SJSA1 (cell line): Measurements from ENCODE around the gene LRP2. TPM values are rescaled to one million over a fixed set of nuclear protein-coding genes. Genes with fewer than 3 reads are reported as not detected.

ENCODE experiments used
- DNase-seq, 2 experiments: peaks; one replicate each; pipeline ENCODE4 v3.0.0-alpha.2; 2015 to 2020; ENCODE audit warnings: low spot score in 2 of 2, low read depth in 1 of 2
- H3K27ac ChIP-seq: fragments of 250-450 bp; sonication (Bioruptor Pico); 2 replicates; pipeline ENCODE4 v1.5.1; 2020; ENCODE audit warnings: mild to moderate bottlenecking, moderate library complexity
- H3K27me3 ChIP-seq: fragments of 250-450 bp; sonication (Bioruptor Pico); replicated peaks from 2 replicates; pipeline ENCODE4 v1.5.1; 2020; ENCODE audit warnings: mild to moderate bottlenecking, moderate library complexity
- H3K36me3 ChIP-seq: fragments of 250-450 bp; sonication (Bioruptor Pico); 2 replicates; pipeline ENCODE4 v1.5.1; 2020; ENCODE audit warnings: mild to moderate bottlenecking
- H3K4me1 ChIP-seq: fragments of 250-450 bp; sonication (Bioruptor Pico); replicated peaks from 2 replicates; pipeline ENCODE4 v1.6.1; 2021; ENCODE audit warnings: mild to moderate bottlenecking
- H3K4me3 ChIP-seq: fragments of 250-450 bp; sonication (Bioruptor Pico); 2 replicates; pipeline ENCODE4 v1.5.1; 2020; ENCODE audit warnings: mild to moderate bottlenecking
- H3K9me3 ChIP-seq: fragments of 250-450 bp; sonication (Bioruptor Pico); replicated peaks from 2 replicates; pipeline ENCODE4 v1.5.1; 2020; ENCODE audit warnings: mild to moderate bottlenecking
- total RNA-seq: library from RNA; depleted of rRNA; stranded (reverse); fragments of >200 nt; shearing (Covaris generic); gene quantifications from 2 replicates; pipeline ENCODE4 v1.2.3, GENCODE V29; 2014

LRP2 gene
- total RNA-seq, 1 experiment from 2014 or later = 0.11 TPM

DNA sequence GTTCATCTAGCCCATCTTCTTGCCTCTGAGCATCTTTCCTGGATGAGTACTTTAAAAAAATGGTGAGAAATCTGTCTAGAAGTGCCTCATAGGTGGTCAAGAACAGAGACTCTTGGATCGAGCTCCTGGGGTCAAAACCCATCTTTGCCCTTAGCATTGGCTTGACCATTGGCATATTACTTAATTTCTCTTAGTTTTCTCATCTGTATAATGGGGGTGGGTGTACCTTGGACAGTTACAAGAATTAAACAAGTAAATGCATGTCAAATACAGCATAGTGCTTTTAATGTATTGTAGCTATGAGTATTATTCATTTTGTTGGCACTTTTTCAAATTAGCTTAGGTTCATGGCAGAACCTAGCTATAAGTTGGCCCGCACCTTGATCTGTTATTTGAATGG, 256.2 kb downstream of the LRP2 start:
- Histone ChIP-seq H3K4me1 (no peaks in the 10 kb centered on the region), H3K9me3 (no peaks in the 10 kb centered on the region), H3K36me3 (no peaks in the 10 kb centered on the region), H3K4me3 (no peak overlapping the region), H3K27ac (no peak overlapping the region), H3K27me3 (0 out of 2 replicates have a peak, but pooled peaks cover 7% of the 10 kb centered on the region)
- DNase-seq = no peak

DNA sequence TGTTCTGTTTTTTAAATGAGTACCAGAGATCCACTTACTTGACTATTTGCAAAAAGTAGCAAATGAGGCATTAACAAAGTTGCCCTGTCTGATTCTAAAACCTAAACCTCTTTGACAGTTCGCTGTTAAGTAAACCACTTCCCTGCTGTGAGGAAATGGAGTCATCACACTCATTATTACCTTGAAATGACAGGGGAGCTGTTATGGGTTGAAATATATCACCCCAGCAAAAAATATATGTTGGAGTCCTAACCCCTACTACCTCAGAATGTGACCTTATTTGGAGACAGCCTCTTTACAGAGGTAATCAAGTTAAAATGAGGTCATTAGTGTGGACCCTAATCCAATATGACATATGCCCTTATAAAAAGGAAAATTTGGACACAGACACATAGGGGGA, 256.9 kb downstream of the LRP2 start:
- no peak overlapping the region for H3K27ac ChIP-seq
- no peaks in the 10 kb centered on the region for H3K4me1 ChIP-seq
- H3K27me3 ChIP-seq = 0 out of 2 replicates have a peak, but pooled peaks cover 7% of the 10 kb centered on the region
- H3K4me3 ChIP-seq = no peak overlapping the region
- H3K36me3 ChIP-seq = no peaks in the 10 kb centered on the region
- H3K9me3 ChIP-seq = no peaks in the 10 kb centered on the region
- no peak for DNase-seq

DNA sequence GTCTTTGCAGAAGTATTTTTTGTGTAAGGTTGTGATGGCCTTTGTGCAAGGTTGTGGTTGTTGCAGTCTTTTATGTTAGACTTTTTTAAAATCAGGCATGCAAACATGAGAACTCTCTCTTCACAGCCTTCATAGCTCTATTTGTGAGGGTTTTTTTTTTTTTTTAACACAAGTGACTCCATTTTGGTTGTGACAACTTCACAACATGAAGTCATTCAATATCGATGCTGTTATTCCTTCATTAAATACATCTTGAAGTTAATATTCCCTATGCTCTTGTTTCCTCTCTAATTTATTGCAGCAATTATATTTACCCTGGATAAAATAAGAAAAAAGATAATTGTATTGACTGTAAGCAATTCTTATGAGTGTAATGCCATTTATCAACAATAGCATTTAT, 257.5 kb downstream of the LRP2 start:
- Histone ChIP-seq H3K27ac (no peak overlapping the region), H3K36me3 (no peaks in the 10 kb centered on the region), H3K9me3 (no peaks in the 10 kb centered on the region), H3K4me1 (no peaks in the 10 kb centered on the region), H3K27me3 (0 out of 2 replicates have a peak, but pooled peaks cover 7% of the 10 kb centered on the region), H3K4me3 (no peak overlapping the region)
- DNase-seq = no peak

DNA sequence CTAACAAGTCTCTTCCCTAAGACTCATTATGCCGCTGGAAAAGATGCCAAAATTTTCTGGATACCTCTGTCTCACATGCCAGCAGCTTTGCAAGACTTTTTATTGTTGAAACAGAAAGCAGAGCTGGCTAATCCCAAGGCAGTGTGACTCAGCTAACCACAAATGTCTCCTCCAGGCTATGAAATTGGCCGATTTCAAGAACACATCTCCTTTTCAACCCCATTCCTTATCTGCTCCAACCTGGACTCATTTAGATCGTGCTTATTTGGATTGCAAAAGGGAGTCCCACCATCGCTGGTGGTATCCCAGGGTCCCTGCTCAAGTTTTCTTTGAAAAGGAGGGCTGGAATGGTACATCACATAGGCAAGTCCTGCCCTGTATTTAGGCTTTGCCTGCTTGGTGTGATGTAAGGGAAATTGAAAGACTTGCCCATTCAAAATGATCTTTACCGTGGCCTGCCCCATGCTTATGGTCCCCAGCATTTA, 266.7 kb downstream of the LRP2 start:
- Histone ChIP-seq H3K36me3 (no peaks in the 10 kb centered on the region), H3K27me3 (no peaks in the 10 kb centered on the region), H3K9me3 (no peaks in the 10 kb centered on the region), H3K4me1 (peaks cover 11% of the 10 kb centered on the region), H3K4me3 (no peak overlapping the region), H3K27ac (no peak overlapping the region)
- DNase-seq = peak; percentile 76 to 77

DNA sequence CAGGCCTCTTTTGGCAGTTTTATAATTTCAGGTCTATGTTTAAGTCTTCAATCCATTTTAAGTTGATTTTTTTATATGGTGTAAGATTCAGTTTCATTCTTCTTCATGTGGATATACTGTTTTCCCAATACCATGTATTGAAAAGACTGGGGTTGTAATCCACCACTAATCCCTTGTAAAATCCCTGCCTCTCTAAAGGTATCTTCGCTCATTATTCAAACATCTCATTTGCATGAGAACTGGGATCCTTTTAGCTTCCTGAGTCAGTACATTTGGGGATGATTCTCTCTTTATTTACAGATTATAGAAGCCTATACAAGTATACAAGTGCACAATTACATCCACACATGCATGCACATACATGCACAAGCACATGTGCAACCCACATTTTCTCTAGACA, 267.7 kb downstream of the LRP2 start:
- Histone ChIP-seq H3K9me3 (no peaks in the 10 kb centered on the region), H3K4me3 (no peak overlapping the region), H3K27ac (no peak overlapping the region), H3K36me3 (no peaks in the 10 kb centered on the region), H3K27me3 (no peaks in the 10 kb centered on the region), H3K4me1 (peaks cover 11% of the 10 kb centered on the region)
- no peak for DNase-seq

DNA sequence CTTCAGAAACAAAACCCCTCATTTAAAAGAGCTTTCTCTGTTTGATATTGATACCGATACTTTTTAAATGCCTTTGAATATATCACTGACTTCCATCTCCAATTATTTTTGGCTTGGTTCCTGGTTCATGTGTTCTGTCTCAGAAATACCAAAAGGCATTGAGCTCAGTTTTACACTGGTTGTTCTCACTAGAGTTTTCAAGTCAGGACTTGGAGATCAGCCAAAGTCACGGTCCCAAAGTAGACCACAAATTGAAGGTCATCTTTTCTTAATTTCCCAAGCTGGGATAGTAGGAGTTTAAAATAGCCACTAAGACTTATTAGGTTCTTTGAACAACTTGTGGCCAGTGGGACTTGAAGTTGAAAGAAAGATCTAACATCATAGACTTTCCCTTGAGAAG, 268.8 kb downstream of the LRP2 start:
- Histone ChIP-seq H3K27ac (no peak overlapping the region), H3K9me3 (no peaks in the 10 kb centered on the region), H3K27me3 (no peaks in the 10 kb centered on the region), H3K4me3 (no peak overlapping the region), H3K36me3 (no peaks in the 10 kb centered on the region), H3K4me1 (peaks cover 11% of the 10 kb centered on the region)
- DNase-seq = no peak

DNA sequence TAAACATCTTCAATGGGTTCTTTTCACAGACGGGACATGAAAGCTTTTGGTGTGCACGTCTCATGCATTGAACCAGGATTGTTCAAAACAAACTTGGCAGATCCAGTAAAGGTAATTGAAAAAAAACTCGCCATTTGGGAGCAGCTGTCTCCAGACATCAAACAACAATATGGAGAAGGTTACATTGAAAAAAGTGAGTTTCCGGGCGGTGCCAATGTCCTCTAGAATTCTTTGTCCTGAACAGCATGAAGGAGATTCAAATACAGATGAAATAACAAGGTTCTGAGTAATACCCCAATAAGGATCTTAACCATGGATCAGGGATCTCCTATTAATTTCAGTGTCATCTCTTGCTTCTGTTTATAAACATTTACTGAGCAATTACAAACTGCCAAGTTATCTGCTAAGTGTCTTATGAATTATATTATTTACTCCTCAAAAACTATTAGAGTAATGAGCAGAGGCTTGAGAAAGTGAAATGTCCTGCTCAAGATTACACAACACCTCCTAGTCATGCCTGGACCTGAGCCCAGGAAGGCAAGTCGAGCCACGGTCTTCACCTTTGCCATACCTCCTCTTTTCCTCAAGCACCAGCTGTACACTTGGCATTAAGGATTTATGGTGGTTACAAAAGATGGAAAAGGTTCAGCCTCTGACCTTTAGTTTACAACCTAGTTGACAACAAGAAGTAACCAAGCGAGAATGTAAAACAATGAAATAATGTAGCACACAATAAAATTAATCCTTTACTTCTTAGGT, 270.4 kb downstream of the LRP2 start:
- no peaks in the 10 kb centered on the region for H3K36me3 ChIP-seq
- no peak overlapping the region for H3K4me3 ChIP-seq
- H3K9me3 ChIP-seq = no peaks in the 10 kb centered on the region
- no peak for DNase-seq
- peaks cover 11% of the 10 kb centered on the region for H3K4me1 ChIP-seq
- no peaks in the 10 kb centered on the region for H3K27me3 ChIP-seq
- H3K27ac ChIP-seq = no peak overlapping the region

DNA sequence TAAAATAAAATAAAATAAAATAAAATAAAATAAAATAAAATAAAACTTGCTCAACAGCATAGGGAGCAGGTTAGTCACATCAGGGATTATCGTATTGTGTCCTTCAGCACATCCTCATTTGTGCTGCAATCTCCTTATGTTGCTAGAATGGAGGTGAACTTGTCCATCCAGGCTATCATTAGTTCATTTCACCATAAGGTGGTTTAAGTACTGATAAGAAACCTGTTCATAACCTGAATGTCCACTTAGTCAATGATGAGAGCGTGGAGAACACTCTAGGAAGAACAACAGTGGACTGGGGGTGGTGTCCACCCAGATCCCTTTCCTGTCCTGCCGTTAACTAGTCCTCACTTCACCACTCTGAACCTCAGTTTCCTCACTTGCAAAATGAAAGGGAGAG, 271.1 kb downstream of the LRP2 start:
- no peak overlapping the region for H3K27ac ChIP-seq
- DNase-seq = no peak
- H3K36me3 ChIP-seq = no peaks in the 10 kb centered on the region
- no peaks in the 10 kb centered on the region for H3K27me3 ChIP-seq
- H3K9me3 ChIP-seq = no peaks in the 10 kb centered on the region
- H3K4me1 ChIP-seq = peaks cover 11% of the 10 kb centered on the region
- no peak overlapping the region for H3K4me3 ChIP-seq

DNA sequence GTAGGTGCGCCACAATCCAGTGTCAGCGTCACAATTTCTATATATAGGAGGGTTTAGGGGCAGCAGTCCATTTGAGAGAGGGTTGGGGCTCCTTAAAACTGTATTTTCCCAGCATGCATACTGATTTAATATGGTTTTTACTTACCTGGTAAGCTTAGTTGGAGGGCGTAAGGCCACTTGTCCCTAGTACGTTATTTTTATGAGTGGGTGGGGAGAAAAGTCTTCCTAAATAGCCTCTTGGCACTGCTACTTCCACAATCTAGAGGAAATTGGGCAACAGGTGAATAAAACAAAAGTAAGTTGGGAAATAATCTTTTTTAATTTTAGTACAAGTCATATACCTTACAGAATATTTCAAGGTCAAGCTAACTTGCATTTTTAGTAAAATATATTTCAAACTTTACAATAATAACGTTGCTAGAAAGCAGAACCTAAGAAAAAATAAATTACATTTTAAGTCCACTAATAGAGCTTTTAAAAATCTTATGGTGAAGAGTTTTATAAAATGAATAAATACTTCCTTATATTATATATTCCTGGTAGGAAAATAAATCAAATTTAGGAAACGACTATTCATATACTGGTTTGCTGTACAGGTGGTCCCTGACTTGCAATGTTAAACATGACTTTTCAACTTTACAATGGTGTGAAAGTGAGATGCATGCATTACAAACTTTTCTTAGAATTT, 272.1 kb downstream of the LRP2 start:
- Histone ChIP-seq H3K27ac (no peak overlapping the region), H3K4me3 (no peak overlapping the region), H3K36me3 (no peaks in the 10 kb centered on the region), H3K27me3 (no peaks in the 10 kb centered on the region), H3K9me3 (no peaks in the 10 kb centered on the region), H3K4me1 (peaks cover 4% of the 10 kb centered on the region)
- DNase-seq = no peak

DNA sequence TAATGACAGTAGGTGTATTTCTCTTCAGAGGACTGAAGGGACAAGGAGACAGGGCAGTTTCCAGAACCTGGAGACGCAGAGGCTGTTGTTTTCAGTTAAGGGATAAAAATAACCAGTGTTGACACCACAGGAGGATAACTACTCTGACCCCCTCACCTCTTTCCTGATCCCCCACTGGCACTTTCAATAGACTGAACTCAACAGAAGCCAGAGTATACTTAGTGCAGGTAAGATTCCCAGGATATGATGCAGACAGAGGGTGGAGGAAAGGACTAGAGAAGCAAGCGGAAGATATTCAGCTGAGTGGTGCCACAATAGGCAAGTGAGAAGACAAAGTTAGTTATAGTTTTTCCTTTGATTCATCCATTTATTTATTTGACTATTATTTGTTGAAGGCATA, 273.2 kb downstream of the LRP2 start:
- no peaks in the 10 kb centered on the region for H3K4me1 ChIP-seq
- H3K4me3 ChIP-seq = no peak overlapping the region
- H3K27me3 ChIP-seq = no peaks in the 10 kb centered on the region
- H3K27ac ChIP-seq = no peak overlapping the region
- H3K36me3 ChIP-seq = no peaks in the 10 kb centered on the region
- no peaks in the 10 kb centered on the region for H3K9me3 ChIP-seq
- no peak for DNase-seq

DNA sequence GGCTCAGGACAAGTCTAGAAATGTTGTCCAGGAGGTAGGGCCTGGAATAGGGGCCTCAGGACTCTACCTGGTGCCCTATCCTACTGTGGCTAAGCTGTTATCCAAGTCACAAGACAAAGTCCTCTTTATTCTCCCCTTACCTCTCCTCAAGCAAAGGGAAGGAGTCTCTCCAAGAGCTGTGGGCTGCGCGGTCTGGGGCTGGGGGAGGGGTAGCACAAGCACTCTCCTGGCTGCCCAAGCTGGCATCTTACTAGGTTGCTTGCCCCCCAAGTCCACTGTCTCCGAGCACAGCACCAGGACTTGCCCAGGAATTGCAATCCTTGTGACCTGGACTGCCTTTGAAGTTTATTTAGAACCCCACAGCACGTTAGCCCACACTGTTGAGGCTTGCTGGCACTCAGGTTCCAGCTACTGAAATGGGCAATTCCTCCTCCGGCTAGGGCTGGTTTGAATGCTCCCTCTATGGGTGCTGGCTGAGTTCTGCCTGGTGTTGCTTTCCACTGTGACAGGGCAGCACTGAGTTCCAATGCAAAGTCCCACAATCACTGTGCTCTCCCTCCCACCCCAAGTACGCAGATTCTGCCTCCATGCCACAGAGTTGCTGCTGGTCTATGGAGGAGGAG, 274.5 kb downstream of the LRP2 start:
- Histone ChIP-seq H3K4me1 (no peaks in the 10 kb centered on the region), H3K36me3 (no peaks in the 10 kb centered on the region), H3K4me3 (no peak overlapping the region), H3K9me3 (no peaks in the 10 kb centered on the region), H3K27ac (no peak overlapping the region), H3K27me3 (no peaks in the 10 kb centered on the region)
- no peak for DNase-seq

DNA sequence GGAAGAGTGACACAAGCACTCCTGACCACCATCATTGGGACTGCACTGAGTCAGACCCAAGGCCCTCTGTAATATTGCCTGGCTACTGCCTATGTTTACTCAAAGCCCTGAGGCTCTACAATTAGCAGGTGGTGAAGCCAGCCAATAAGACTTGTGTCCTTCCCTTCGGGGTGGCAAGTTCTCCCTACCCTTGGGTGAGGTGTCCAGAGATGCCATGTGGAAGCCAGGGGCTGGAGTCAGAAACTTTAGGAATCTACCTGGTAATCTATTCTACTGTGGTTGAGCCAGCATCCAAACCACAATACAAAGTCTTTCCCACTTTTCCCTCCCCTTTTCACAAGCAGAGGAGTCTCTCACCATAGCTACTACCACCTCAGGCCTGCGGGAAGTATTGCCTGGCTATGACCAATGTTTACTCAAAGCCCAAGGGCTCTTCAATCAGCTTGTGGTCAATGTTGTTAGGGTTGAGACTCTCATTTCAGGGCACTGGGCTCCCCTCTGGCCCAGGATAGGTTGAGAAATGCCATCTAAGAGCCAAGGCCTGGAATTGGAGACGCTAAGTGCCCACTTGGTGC, 275.4 kb downstream of the LRP2 start:
- no peaks in the 10 kb centered on the region for H3K9me3 ChIP-seq
- H3K27ac ChIP-seq = no peak overlapping the region
- DNase-seq = no peak
- H3K4me1 ChIP-seq = no peaks in the 10 kb centered on the region
- H3K27me3 ChIP-seq = no peaks in the 10 kb centered on the region
- H3K4me3 ChIP-seq = no peak overlapping the region
- H3K36me3 ChIP-seq = no peaks in the 10 kb centered on the region

DNA sequence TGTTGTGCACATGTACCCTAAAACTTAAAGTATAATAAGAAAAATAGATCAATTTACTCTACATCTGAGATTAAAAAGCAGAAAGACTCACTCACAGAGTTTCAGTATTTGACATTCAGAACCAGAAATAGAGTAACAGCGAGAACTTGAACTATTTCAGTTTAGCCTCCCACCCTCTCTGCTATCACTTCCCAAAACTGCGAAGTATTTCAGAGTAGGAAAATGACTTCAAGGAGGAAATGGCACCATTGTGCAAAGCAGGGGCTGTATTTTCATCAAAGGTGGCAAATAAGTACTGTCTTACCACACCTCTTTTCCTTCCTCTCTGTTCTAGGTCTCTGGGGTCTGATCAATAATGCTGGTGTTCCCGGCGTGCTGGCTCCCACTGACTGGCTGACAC, 279.3 kb downstream of the LRP2 start:
- H3K4me1 ChIP-seq = no peaks in the 10 kb centered on the region
- DNase-seq = no peak
- H3K9me3 ChIP-seq = no peaks in the 10 kb centered on the region
- no peak overlapping the region for H3K27ac ChIP-seq
- H3K4me3 ChIP-seq = no peak overlapping the region
- no peaks in the 10 kb centered on the region for H3K27me3 ChIP-seq
- no peaks in the 10 kb centered on the region for H3K36me3 ChIP-seq

DNA sequence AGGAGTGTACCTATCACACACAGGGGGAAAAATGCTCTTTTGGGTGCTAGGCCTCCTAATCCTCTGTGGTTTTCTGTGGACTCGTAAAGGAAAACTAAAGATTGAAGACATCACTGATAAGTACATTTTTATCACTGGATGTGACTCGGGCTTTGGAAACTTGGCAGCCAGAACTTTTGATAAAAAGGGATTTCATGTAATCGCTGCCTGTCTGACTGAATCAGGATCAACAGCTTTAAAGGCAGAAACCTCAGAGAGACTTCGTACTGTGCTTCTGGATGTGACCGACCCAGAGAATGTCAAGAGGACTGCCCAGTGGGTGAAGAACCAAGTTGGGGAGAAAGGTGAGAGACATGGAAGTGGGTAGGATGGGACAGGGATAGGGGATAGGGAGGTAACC, 280.8 kb downstream of the LRP2 start:
- Histone ChIP-seq H3K4me1 (no peaks in the 10 kb centered on the region), H3K9me3 (no peaks in the 10 kb centered on the region), H3K27ac (no peak overlapping the region), H3K36me3 (no peaks in the 10 kb centered on the region), H3K27me3 (no peaks in the 10 kb centered on the region), H3K4me3 (no peak overlapping the region)
- no peak for DNase-seq
